Nucleus accumbens (tissue), 56 donors: ENCODE results near the gene TMED3.
"Not testable (repeated sequence)": the region's sequence is repeated elsewhere in the genome, so short reads cannot be mapped to it uniquely, and the experiment has no call there.

Source experiments
- DNase-seq, 56 donors: peaks; one replicate each; lab custom pipeline; 2025; lab: John Stamatoyannopoulos, UW

Gene TMED3

DNA sequence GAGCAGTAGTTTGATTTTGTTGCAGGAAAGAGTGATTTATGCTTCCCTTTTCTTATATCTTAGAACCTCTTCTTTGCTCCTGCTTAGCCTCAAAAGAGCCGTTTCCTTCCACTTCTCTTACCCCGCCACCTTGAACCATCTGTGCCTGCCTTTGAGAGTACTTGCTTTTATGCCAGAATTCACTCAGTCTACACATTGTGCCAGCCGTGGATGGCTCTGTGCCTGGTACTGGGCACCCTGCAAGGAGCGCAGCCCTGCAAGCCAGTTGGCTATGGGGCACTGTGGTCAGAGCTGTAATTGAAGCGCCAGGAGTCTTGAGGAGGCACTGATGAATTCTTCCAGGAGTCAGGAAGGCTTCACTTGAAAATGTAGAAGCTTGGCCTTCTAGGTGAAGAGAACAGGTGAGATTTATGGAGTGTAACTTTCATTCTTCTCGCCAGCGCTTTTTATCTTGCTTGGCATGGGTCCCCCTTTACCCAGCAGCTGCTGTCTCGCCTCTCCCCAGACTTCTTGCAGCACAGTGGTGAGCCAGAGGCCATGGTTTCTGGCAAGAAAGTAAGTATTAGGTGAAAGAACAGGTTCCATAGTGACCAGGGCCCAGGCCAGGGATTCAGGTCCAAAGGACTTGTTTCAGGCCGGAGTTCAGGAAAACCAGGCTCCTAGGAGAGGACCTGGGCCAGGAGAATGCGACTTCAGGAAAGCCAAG lies 4.9 kb downstream of the TMED3 start:
- DNase-seq = peak in 31 of 56 donors; percentile 2 to 66 (median 21)

DNA sequence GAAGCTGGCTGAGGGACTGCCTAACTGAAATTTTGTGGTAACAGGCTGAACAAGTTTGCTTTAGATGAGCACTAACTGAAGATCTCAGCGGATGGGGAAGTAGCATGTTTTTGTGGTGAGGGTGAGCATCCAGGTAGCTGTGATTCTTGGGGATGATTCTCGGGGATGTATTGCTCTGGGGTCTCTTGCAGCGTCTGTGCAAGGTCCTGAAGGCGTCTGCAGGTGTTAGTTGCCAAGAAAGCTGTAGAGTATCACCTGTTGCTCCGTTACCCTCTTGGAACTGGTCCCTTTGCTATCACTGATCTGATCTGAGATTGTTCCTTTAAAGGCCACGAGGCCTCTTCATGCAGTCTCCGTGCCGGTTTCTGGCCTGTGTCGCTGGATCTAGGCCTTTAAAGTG lies 6.0 kb downstream of the TMED3 start:
- no peak for DNase-seq

DNA sequence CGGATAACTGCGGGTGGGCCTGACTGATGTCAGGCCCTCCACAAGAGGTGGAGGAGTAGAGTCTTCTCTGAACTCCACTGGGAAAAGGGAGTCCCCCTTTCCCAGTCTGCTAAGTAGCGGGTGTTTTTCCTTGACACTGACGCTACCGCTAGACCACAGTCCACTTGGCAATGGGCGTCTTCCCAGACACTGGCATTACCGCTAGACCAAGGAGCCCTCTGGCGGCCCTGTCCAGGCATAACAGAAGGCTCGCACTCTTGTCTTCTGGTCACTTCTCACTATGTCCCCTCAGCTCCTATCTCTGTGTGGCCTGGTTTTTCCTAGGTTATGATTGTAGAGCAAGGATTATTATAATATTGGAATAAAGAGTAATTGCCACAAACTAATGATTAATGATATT lies 9.1 kb downstream of the TMED3 start:
- not testable (repeated sequence) for DNase-seq

DNA sequence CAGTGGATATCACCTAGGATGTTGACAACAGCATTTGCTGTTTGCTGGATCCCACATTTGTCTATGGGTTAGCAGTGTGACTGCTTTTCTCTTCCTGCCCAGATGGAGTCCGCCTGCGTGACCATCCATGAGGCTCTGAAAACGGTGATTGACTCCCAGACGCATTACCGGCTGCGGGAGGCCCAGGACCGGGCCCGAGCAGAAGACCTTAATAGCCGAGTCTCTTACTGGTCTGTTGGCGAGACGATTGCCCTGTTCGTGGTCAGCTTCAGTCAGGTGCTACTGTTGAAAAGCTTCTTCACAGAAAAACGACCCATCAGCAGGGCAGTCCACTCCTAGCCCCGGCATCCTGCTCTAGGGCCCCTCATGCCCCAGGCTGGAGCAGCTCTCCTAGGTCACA lies 11.0 kb downstream of the TMED3 start:
- DNase-seq = no peak

DNA sequence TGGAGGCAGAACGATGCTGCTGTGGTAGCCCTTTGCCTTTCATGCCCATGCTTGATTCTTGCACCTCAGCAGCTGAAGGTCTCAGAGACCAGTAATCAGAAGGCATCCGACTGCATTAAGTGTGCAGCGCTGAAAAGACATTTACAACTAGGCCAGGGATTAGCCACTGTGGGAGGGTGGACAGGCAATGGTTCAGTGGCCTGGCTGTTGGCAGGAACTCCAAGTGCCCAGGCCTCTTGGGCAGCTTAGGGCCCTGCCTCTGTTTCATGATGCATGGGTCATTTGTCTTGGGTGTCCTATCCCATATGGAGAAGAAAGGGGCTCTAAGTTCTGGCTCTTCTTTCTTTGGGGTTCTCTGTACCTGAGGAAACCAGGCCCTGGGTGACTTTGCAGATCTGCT lies 11.4 kb downstream of the TMED3 start:
- DNase-seq = no peak

DNA sequence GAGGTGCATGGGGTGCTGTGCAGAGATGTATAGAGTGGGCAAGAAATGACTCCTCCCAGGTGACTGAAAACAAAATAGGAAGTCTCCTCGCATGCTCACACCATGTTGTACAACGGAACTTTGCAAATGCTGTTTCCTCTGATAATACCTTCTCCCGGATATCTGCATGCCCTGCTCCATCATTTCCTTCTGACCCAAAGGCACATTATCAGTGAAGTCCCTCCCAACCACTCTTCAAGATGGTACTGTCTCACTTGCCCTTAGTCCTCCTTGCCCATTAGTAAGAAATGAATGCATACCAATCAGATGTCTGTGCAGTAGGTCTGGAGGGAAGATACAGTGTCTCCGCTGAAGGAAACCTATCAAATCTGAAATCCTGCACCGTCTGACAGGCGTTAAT lies 12.0 kb downstream of the TMED3 start:
- no peak for DNase-seq

DNA sequence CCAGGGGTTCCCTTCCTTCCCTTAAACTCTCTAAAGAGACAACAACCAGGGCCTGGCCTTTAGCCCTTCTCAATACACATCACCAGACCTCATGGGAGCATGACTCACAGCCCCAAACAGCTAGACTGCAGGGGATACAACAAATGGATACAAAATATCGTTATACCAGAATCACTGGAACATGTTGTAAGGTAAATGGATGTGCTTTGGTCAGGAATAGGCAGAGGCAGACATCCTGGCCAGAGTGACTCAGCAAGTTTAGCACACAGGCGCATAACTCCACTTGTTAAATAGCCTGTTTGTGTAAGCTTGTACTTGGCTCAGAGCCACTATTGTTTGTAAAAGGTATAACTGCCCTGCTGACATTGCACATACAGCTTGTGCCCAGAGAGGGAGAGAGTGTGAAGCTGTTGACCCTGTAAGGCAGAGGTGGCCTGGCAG lies 18.3 kb downstream of the TMED3 start:
- DNase-seq = no peak

DNA sequence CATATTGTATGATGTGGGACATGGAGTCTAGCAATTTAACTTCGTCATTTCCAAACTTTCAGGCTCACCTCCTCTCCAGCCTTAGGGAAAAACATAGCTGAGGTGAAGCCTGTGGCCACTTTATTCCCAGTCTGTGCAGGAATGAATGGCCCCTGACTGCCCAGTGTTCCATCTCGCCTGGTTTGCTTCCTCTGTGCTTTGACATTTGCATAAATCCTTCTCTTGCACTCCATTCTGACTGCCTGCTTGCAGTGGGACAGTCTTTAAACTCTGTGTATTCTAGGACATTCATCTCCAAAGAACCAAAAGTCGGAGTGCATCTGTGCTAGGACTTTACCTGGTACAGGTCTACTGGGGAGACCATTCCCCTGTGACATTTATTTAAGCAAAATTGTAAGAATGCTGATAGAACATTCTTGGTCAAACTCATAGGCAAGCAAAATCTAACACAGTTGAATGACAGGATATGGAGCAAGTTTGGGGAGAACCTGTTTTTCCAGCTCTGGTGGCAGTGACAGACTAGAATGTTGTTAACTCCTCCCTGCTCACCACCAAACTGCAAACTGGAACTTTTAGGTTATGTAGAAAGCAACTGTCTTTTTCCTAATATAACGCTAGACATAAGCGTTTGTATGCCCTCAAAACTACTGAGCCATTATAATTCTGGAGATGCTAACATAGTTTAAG lies 22.1 kb downstream of the TMED3 start:
- DNase-seq = no peak

DNA sequence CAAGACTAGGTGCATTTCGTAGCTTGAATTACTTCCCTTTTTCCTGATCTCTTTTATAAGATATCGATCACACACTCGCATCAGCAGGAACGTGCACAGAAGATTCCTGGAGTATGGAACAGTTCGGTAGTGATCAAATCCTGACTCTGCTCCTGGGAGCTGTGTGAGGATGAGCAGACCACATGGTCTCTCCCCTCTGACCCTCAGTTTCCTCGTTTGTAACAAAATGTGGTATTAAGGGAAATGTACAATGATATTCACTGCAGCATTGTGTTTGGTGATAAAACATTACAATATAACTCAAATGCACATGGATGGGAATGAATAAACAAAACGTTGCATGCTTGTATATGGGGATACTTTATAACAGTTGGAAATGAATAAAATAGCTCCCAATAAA lies 26.7 kb downstream of the TMED3 start:
- no peak for DNase-seq

DNA sequence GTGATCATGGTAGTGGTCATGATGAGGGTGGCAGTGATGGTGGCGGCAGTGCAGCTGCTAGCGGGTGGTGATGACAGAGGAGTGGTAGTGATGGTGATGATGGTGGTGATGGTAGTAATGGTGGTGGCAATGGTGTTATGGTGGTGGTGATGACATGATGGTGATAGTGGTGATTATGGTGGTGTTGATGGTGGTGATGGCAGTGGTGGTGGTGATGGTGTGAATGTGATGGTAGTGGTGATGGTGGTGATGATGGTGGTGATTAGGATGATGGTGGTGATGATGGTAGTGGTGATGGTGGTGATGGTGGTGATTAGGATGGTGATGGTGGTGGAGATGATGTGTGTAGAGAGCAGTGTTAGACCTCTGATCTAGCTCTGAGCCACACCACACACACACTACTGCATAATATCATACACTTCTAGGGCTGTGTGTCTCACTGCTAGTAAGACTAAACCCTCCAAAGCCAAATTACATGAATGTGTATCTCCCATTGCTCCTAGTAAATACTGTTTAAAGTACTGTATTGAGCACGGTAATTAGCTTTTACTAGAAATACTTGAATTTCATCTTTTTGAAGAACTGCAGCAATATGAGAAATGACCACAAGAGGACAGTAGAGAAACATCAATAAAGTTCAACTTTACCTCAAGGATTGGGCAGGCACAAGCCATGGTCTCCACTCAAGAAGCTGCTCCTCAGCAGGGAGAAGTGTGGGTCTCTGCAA lies 28.8 kb downstream of the TMED3 start:
- peak in 1 of 56 donors; percentile 4 for DNase-seq

DNA sequence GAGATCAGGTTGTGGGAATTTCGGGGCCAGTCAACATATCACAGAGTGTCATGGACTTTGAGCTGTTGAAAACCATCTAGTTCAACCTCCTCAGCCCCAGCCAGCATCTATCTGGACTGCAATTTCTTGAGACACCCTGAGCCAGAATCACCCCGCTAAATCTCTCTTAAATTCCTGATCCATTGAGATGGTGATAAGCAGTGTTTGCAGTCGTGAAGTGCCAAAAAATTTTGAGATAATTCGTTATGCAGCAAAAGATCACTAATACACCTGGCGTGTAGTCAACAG lies 29.3 kb downstream of the TMED3 start:
- no peak for DNase-seq

DNA sequence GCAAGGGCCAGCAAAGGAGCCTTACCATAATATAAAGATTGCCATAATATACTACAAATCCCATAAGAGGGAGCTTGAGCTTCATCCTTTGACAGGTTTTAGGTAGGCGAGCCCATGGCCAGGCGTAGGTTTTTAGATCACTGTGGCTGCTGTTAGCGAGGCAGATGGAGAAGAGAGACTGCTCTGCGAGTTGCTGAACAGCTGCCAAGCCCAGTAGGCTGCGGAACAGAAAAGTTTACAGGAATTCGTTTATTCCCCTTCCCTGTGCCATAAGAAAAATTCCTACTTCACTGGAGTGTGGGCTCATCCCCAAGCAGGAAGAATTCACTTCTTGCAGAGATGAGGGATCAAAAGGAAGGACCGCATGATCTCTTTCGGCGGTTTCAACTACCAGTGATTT lies 30.5 kb downstream of the TMED3 start:
- no peak for DNase-seq

DNA sequence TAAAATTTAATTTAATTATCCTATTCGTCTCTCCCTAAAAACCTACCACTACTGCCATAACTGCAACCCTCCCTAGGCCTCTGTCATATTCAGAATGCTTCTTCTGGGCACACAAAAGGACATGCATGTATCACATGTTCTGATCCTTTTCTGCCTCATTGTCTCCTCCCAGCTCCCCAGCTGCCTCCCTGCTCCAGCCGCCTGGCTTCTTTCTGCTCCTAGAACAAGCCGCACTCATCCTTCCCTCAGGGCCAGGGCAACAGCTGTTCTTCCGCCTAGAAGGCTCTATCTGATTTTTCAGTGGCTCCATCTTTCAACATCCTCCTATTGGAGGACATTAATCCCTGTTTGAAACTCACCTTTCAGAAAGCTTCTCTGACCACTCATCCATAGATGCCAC lies 38.6 kb downstream of the TMED3 start:
- no peak for DNase-seq

DNA sequence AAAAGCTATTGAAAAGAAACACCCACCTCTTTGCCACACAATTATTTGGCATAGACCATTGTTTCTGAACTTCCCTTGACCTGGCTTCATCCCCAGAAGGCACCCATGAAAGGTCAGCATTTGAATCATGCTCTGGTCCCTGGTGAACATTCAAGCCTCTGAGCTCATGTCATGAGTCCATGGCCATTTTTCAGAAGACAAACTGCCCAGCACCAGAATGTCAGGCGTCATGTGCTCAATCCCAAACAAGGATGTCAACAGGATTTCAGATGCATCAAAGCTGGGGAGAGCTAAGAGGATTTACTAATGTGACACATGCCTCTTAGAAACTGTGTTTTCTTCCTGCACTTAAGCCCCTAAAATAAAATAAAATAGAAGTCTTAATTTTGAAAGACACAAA lies 41.3 kb downstream of the TMED3 start:
- no peak for DNase-seq

DNA sequence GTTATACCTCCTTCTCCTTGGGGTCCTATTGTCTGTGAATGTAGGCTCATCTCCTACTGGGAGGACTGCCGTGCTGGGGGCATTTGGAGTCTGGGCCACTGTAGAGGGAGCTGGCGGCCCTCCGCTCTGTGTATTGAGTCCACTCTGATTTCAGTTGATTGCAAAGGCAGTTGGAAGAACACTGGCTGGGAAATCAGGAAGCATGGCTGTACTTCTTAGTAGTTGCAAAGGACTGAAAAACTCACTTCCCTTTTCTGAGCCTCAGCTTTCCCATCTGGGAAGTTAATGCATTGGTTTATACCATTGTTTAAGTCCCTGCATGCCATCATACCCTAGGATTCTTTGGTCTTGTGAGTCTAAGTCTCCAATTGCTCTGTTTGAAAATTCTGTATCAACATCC lies 46.7 kb downstream of the TMED3 start:
- DNase-seq = no peak

DNA sequence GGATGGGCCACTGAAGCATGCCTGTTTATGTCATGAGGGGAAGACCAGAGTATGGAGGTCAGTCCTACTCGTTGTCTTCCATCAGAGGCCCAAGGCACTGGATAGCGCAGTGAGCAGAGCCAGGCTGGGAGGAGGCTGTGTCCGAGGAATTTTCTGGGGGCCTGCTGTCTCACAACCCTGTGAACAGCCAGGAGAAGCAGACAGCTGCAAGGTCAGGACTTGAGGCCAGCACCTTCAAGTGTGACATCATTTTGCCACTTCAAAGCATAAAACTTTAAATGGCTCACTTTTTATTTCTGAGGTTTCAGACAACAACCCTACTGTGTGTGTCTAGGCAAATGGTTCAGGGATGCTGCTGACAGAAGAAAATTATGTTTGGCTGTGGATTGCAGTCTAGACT lies 47.2 kb downstream of the TMED3 start:
- DNase-seq = no peak

DNA sequence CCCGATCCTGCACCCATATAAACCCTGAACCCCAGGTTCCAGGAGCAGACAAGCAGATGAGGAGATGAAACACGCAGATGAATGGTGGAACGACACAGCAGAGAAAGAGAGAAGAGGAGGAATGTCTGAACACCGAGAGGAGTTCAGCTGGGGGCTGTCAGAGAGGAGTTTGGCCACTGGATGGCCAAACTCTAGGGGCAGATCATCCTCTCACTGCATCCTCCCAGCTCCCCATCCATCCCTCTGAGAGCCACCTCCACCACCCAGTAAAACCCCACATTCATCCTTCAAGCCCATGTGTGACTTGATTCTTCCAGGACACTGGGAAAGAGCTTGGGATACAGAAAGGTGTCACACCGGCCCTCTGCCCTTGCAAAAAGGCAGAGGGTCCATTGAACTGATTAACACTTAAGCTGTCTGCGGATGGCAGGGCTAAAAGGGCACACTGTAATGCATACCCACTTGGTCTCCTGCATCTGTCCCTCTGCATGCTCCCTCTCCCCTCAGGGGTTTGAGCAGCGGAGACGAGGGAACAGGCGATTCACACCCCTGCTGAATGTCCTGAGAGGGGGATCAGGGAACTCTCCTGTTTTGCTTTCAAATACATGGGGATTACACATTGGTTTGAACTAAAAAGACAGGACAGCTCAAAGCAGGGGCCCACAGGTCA lies 53.8 kb downstream of the TMED3 start:
- no peak for DNase-seq

DNA sequence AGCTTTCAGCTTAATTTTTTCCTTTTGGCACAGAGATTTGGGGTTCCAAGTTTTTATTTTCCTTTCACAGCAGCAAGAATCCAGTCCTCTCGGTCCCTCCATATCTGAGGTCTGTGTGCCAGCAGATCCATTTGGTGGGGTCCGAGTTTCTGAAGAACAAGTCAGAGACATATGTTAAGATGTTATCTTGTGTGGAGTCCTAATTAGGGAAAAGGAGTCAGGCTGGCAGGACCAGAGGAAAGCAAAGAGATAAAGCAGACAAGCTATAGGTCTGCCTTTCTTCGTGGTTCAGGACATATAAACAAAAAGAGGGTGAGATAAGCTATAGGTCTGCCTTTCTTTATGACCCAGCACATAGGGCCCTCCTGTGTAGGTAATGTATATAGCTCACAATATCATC lies 54.9 kb downstream of the TMED3 start:
- DNase-seq = no peak

DNA sequence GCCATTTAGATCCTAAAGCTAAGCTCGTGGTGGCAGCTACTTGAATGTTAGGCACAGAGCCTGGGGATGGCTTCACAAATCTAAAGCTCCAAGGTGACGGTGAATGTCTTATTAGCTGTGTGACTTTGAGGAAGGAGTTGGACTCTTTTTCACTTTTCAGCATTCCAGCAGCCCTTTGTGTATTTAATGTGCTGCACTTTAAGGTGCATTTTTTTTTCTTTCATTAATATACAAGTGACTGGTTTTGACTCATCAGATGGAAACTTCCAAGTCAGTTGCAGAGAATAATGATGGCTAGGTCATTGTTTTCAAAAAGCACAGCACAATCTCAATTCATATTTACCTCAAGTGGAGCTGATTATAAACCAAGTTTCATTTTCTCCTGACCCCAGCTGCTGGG lies 55.8 kb downstream of the TMED3 start:
- DNase-seq = no peak

DNA sequence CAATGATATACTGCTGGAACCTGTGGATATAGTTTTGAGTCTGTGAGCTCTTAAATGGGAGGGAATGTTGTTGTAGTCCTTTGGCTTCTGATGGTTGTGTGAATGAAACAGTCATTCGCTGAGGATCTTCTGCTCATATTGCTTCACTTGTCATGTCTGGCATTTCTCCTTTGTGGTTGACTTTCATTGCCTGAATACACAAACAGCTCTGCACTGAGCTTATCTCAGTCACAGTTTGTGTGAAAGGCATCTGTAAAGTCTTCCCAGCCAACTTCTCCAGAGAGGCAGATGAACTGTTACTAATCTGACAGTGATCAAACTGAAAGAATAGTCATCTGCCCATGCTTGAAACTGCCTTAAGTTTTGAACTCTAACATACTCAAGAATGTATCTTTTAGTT lies 59.8 kb downstream of the TMED3 start:
- DNase-seq = no peak

DNA sequence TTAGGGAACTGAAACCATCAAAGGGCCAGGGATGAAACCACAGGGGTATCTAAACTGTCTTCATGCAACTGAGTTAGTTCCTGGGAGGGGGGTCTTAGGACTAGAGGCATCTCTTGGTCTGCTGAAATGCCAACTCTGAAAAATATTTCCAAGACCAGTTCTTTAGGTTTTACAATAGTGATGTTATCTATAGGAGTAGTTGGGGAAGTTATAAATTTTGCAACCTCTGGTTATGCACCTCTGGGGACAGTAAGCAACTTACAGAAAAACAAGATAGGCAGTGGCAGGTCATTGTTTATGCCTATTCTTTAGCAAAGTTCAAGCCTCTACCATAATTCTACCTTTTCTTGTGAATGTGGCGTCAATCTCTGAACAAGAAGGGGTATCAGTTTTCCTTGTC lies 60.7 kb downstream of the TMED3 start:
- DNase-seq = no peak

DNA sequence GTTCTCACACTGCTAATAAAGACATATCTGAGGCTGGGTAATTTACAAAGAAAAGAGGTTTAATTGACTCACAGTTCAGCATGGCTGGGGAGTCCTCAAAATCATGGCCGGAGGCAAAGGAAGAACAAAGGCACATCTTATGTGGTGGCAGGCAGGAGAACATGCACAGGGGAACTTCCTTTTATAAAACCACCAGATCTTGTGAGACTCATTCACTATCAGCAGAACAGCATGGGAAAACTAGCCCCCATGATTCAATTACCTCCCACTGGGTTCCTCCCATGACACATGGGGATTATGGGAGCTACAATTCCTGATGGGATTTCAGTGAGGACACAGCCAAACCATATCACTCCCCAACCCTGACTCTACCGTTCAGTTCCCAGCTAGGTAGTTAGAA lies 61.5 kb downstream of the TMED3 start:
- no peak for DNase-seq
